Astrocyte (in vitro differentiated cells and primary cell): ENCODE data around the gene ZNF284.

Experiments
- CTCF ChIP-seq: IDR thresholded peaks from 2 replicates; pipeline ENCODE4 v1.5.1; 2011; ENCODE audit warnings: low read depth, mild to moderate bottlenecking, inconsistent platforms, low read length, moderate library complexity; ENCODE audit not compliant: insufficient read depth
- EZH2 ChIP-seq: IDR thresholded peaks from 2 replicates; pipeline ENCODE4 v1.6.1; 2012; ENCODE audit warnings: mild to moderate bottlenecking, low read length, inconsistent platforms; ENCODE audit not compliant: insufficient read depth

- no peak for TF ChIP-seq CTCF
- TF ChIP-seq EZH2 = no peak
Observed at GRCh38 chr19:44076325-44076724, 4.4 kb downstream of the ZNF284 start.
